ENCODE measurements around the gene HSPA1B.
"Not testable (repeated sequence)": the region's sequence is repeated elsewhere in the genome, so short reads cannot be mapped to it uniquely, and the experiment has no call there.

HSPA1B gene

GRCh38 chr6:31791324-31792089 lies 36.0 kb upstream of the HSPA1B start:
- Histone ChIP-seq H3K4me3 (ENCODE audit: low read depth in 1 of 2, low read length in 2 of 2) (no peak overlapping the region), H3K27ac (ENCODE audit: low read depth, low read length) (no peak overlapping the region), H3K36me3 (ENCODE audit: insufficient read depth, low read length) (no peaks in the 10 kb centered on the region), H3K9me3 (ENCODE audit: low read length) (no peaks in the 10 kb centered on the region), H3K9ac (ENCODE audit: low read length) (no peak overlapping the region), H3K4me1 (ENCODE audit: insufficient read depth, low read length) (peaks cover 11% of the 10 kb centered on the region), H3K27me3 (ENCODE audit: control insufficient read depth in 1 of 2, insufficient read depth in 2 of 2, low read length in 2 of 2) (no peaks in the 10 kb centered on the region)

- Histone ChIP-seq H3K36me3 (ENCODE audit: insufficient read depth, low read length) (peaks cover 1% of the 10 kb centered on the region), H3K27me3 (ENCODE audit: control insufficient read depth in 1 of 2, insufficient read depth in 2 of 2, low read length in 2 of 2) (no peaks in the 10 kb centered on the region), H3K4me1 (ENCODE audit: insufficient read depth, low read length) (peaks cover 11% of the 10 kb centered on the region), H3K9ac (ENCODE audit: low read length) (no peak overlapping the region), H3K4me3 (ENCODE audit: low read depth in 1 of 2, low read length in 2 of 2) (no peak overlapping the region), H3K27ac (ENCODE audit: low read depth, low read length) (no peak overlapping the region), H3K9me3 (ENCODE audit: low read length) (no peaks in the 10 kb centered on the region)
Measured at GRCh38 chr6:31792090-31792374, 35.5 kb upstream of the HSPA1B start.

- no peak overlapping the region for H3K9ac ChIP-seq (ENCODE audit: low read length)
- H3K9me3 ChIP-seq (ENCODE audit: low read length), result no peaks in the 10 kb centered on the region
- no peak overlapping the region for H3K4me3 ChIP-seq (ENCODE audit: low read depth in 1 of 2, low read length in 2 of 2)
- no peaks in the 10 kb centered on the region for H3K27me3 ChIP-seq (ENCODE audit: control insufficient read depth in 1 of 2, insufficient read depth in 2 of 2, low read length in 2 of 2)
- no peak overlapping the region for H3K27ac ChIP-seq (ENCODE audit: low read depth, low read length)
- peaks cover 8% of the 10 kb centered on the region for H3K36me3 ChIP-seq (ENCODE audit: insufficient read depth, low read length)
- peaks cover 11% of the 10 kb centered on the region for H3K4me1 ChIP-seq (ENCODE audit: insufficient read depth, low read length)
Measured at GRCh38 chr6:31792761-31793171, 34.8 kb upstream of the HSPA1B start.

- peaks cover 11% of the 10 kb centered on the region for H3K4me1 ChIP-seq (ENCODE audit: insufficient read depth, low read length)
- H3K4me3 ChIP-seq (ENCODE audit: low read depth in 1 of 2, low read length in 2 of 2); H3K27me3 ChIP-seq (ENCODE audit: control insufficient read depth in 1 of 2, insufficient read depth in 2 of 2, low read length in 2 of 2); H3K9ac ChIP-seq (ENCODE audit: low read length); H3K36me3 ChIP-seq (ENCODE audit: insufficient read depth, low read length); H3K27ac ChIP-seq (ENCODE audit: low read depth, low read length); H3K9me3 ChIP-seq (ENCODE audit: low read length): not testable (repeated sequence)
Measured at GRCh38 chr6:31793927-31794245, 33.7 kb upstream of the HSPA1B start.

- H3K27ac ChIP-seq (ENCODE audit: low read depth, low read length), result peak overlapping the region; percentile 95
- H3K36me3 ChIP-seq (ENCODE audit: insufficient read depth, low read length), result peaks cover 8% of the 10 kb centered on the region
- peak overlapping the region; percentile 93 to 99 for H3K4me3 ChIP-seq (ENCODE audit: low read depth in 1 of 2, low read length in 2 of 2)
- no peaks in the 10 kb centered on the region for H3K27me3 ChIP-seq (ENCODE audit: control insufficient read depth in 1 of 2, insufficient read depth in 2 of 2, low read length in 2 of 2)
- H3K9me3 ChIP-seq (ENCODE audit: low read length), result no peaks in the 10 kb centered on the region
- H3K9ac ChIP-seq (ENCODE audit: low read length), result peak overlapping the region; percentile 94
- H3K4me1 ChIP-seq (ENCODE audit: insufficient read depth, low read length), result peaks cover 11% of the 10 kb centered on the region
Measured at GRCh38 chr6:31794294-31794865, 33.2 kb upstream of the HSPA1B start.

- peaks cover 8% of the 10 kb centered on the region for H3K36me3 ChIP-seq (ENCODE audit: insufficient read depth, low read length)
- no peaks in the 10 kb centered on the region for H3K27me3 ChIP-seq (ENCODE audit: control insufficient read depth in 1 of 2, insufficient read depth in 2 of 2, low read length in 2 of 2)
- H3K9ac ChIP-seq (ENCODE audit: low read length), result peak overlapping the region; percentile 94
- H3K4me1 ChIP-seq (ENCODE audit: insufficient read depth, low read length), result peaks cover 11% of the 10 kb centered on the region
- H3K9me3 ChIP-seq (ENCODE audit: low read length), result no peaks in the 10 kb centered on the region
- peak overlapping the region; percentile 93 to 99 for H3K4me3 ChIP-seq (ENCODE audit: low read depth in 1 of 2, low read length in 2 of 2)
- H3K27ac ChIP-seq (ENCODE audit: low read depth, low read length), result peak overlapping the region; percentile 95
Measured at GRCh38 chr6:31794866-31795615, 32.5 kb upstream of the HSPA1B start.

- Histone ChIP-seq H3K9me3 (ENCODE audit: low read length) (no peaks in the 10 kb centered on the region), H3K36me3 (ENCODE audit: insufficient read depth, low read length) (peaks cover 8% of the 10 kb centered on the region), H3K27ac (ENCODE audit: low read depth, low read length) (peak within 1 kb of the TSS; percentile 95), H3K4me1 (ENCODE audit: insufficient read depth, low read length) (peaks cover 11% of the 10 kb centered on the region), H3K4me3 (ENCODE audit: low read depth in 1 of 2, low read length in 2 of 2) (peak within 1 kb of the TSS; percentile 93 to 99), H3K9ac (ENCODE audit: low read length) (peak within 1 kb of the TSS; percentile 94), H3K27me3 (ENCODE audit: control insufficient read depth in 1 of 2, insufficient read depth in 2 of 2, low read length in 2 of 2) (no peaks in the 10 kb centered on the region)
Measured at GRCh38 chr6:31795616-31796298, 31.8 kb upstream of the HSPA1B start, which contains the start of gene VARS1. TSS of gene VARS1 (minus strand) at chr6:31795752. CDS start at chr6:31795217, 535 bp downstream.

- Histone ChIP-seq H3K9ac (ENCODE audit: low read length) (no peak overlapping the region), H3K36me3 (ENCODE audit: insufficient read depth, low read length) (peaks cover 8% of the 10 kb centered on the region), H3K27me3 (ENCODE audit: control insufficient read depth in 1 of 2, insufficient read depth in 2 of 2, low read length in 2 of 2) (no peaks in the 10 kb centered on the region), H3K4me3 (ENCODE audit: low read depth in 1 of 2, low read length in 2 of 2) (no peak overlapping the region), H3K9me3 (ENCODE audit: low read length) (no peaks in the 10 kb centered on the region), H3K27ac (ENCODE audit: low read depth, low read length) (no peak overlapping the region), H3K4me1 (ENCODE audit: insufficient read depth, low read length) (peaks cover 11% of the 10 kb centered on the region)
Measured at GRCh38 chr6:31796993-31797385, 30.5 kb upstream of the HSPA1B start.

GRCh38 chr6:31797588-31797987 lies 29.9 kb upstream of the HSPA1B start:
- peaks cover 11% of the 10 kb centered on the region for H3K4me1 ChIP-seq (ENCODE audit: insufficient read depth, low read length)
- no peaks in the 10 kb centered on the region for H3K27me3 ChIP-seq (ENCODE audit: control insufficient read depth in 1 of 2, insufficient read depth in 2 of 2, low read length in 2 of 2)
- no peak overlapping the region for H3K9ac ChIP-seq (ENCODE audit: low read length)
- no peak overlapping the region for H3K4me3 ChIP-seq (ENCODE audit: low read depth in 1 of 2, low read length in 2 of 2)
- no peaks in the 10 kb centered on the region for H3K9me3 ChIP-seq (ENCODE audit: low read length)
- no peak overlapping the region for H3K27ac ChIP-seq (ENCODE audit: low read depth, low read length)
- H3K36me3 ChIP-seq (ENCODE audit: insufficient read depth, low read length), result peaks cover 8% of the 10 kb centered on the region

GRCh38 chr6:31799781-31800180 lies 27.8 kb upstream of the HSPA1B start:
- Histone ChIP-seq H3K4me1 (ENCODE audit: insufficient read depth, low read length) (peaks cover 4% of the 10 kb centered on the region), H3K4me3 (ENCODE audit: low read depth in 1 of 2, low read length in 2 of 2) (no peak overlapping the region), H3K27me3 (ENCODE audit: control insufficient read depth in 1 of 2, insufficient read depth in 2 of 2, low read length in 2 of 2) (no peaks in the 10 kb centered on the region), H3K27ac (ENCODE audit: low read depth, low read length) (no peak overlapping the region), H3K9ac (ENCODE audit: low read length) (no peak overlapping the region), H3K9me3 (ENCODE audit: low read length) (no peaks in the 10 kb centered on the region), H3K36me3 (ENCODE audit: insufficient read depth, low read length) (peaks cover 15% of the 10 kb centered on the region)
